ENCODE data around the gene RAB3IL1.

RAB3IL1 gene

DNA sequence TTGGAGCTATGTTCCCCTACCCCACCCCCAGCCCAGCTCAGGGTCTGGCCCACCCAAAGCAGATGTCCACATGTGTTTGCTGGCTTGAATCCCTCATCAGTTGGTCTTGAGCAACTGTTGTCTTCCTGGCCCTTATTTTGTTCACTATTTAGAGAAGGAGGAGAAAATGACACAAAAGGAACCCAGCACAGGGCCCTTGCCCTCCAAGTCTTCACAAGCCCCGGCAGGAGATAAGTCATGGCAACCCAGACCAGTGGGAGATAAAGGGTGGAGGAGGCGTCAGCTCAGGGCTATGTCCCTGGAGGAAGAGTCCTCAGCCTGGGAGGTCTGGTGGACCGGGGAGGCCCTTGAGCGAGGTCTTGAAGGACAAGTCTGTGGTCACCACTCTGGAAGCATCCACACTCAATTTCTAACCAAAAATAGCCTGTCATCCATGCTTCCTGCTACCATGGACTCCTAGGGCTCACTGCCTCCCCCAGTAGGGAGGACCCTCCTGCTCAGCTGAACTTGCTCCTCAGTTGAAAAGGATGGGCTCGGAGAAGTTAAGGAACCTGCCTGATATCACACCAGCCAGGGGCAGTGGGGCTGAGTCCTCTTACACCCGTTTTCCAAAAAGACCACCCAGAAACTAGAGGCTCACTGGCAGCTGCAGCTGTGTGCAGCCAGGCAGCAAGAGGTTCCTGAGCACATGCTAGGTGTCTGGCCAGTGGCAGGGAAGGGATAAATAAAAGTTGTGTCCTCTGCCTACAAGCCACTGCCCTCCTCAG, 1.8 kb upstream of the RAB3IL1 start:
- H3K9me3 ChIP-seq (ENCODE audit: control insufficient read depth, insufficient read depth, low read length) = no peaks in the 10 kb centered on the region
- H3K36me3 ChIP-seq (ENCODE audit: insufficient read depth, low read length) = no peaks in the 10 kb centered on the region
- peaks cover 26% of the 10 kb centered on the region for H3K4me1 ChIP-seq (ENCODE audit: insufficient read depth, low read length)
- H3K9ac ChIP-seq (ENCODE audit: low read depth, low read length) = no peak overlapping the region

DNA sequence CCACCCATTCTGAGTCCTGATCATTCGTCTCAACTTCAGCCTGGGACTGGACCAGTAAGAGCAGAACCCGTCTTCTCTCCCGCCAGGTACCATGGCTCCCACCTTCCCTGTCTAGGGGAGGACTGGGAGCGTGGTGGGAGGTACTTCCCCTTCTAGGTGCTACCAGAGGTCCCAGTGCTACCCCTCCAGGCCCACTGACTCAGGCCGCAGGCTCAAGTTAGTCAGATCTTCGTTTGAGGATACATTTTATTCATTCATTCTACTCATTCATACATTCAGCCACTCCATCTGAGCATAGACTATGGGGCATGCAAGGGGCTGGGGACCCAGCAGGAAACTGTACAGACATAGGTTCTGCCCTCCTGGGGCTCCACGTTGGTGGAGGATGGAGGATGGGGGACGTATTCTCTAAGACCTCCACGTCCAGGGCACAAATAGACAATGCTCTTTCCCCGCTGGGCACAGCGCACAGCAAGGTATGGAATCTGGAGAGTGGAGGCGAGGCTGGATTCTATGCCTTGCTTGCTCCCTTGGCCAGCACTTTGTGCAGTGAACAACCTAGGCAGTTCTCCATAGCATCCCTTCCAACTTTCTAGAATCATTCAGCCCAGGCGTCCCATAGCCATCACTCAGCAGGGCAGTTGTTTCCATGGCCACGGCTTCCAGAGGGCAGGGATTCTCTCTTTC, 1.0 kb upstream of the RAB3IL1 start:
- Histone ChIP-seq H3K4me1 (ENCODE audit: insufficient read depth, low read length) (peaks cover 19% of the 10 kb centered on the region), H3K9me3 (ENCODE audit: control insufficient read depth, insufficient read depth, low read length) (no peaks in the 10 kb centered on the region)

DNA sequence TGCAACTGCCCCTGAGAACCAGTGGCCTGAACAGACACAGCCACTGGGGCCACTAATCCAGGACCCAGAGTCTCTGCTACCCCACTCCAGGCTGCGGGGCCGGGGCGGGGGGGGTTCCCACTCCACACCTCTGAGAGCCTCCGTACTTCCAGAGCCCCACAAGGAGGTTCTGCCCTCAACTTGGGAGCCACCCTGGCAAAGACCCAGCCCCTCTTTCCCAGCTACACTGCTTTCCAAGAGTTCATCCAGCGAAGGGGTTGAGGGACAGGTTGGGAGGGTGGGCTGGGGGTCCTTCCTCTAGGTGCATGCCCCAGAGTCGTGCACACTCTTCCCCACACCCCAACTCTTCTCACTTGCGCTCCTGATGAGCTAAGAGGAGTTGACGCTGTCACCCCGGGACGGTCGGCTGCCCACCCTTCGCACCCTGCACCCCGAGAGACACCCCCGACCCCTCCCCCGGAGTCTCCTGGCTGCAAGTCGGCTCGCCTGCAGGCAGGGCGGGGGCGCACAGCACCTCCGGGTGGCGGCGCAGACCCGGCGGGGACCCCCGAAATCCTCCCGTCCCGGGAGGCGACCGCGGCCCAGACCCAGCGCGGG, 531 bp downstream of the RAB3IL1 start:
- Histone ChIP-seq H3K9ac (ENCODE audit: low read depth, low read length) (peak overlapping the region; percentile 75), H3K9me3 (ENCODE audit: control insufficient read depth, insufficient read depth, low read length) (no peaks in the 10 kb centered on the region), H3K36me3 (ENCODE audit: insufficient read depth, low read length) (no peaks in the 10 kb centered on the region), H3K4me1 (ENCODE audit: insufficient read depth, low read length) (peaks cover 13% of the 10 kb centered on the region)

More for the DNA sequence above, 1.0 kb upstream of the RAB3IL1 start:
- H3K9ac ChIP-seq (ENCODE audit: low read depth, low read length) = no peak overlapping the region
- no peaks in the 10 kb centered on the region for H3K36me3 ChIP-seq (ENCODE audit: insufficient read depth, low read length)

DNA sequence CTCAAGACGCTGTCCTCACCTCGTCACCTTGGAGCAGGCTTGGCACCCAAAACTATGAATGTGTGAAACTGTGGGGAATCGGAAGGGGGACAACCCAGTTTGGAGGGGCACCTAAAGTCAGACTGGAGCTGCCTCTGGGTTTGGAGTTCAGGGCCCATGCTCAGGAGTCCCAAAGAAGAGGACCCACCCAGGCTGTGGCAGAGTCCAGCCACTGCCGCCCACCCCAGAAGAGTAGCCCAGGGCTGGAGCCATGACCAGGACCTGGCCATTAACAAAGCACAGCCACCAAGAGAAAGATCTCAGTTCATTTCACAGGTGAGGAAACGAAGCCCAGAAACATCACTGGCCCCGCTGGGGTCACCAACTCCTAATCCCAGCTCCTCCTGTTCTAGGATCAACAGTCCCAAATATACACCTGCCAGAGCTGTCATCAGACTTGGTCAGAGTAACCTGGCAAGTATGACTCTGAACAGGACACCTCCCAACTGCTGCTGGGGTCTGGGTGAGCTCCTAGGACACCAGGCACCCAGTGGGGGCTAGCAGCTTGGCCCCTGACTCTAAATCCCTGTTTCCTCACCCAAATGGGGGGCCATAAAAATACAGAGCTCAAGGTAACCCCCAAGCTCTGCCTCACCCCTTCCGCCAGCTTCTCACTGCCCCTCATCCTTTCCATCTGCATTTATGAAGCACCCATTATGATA, 2.7 kb downstream of the RAB3IL1 start:
- Histone ChIP-seq H3K9me3 (ENCODE audit: control insufficient read depth, insufficient read depth, low read length) (no peaks in the 10 kb centered on the region), H3K9ac (ENCODE audit: low read depth, low read length) (no peak overlapping the region), H3K4me1 (ENCODE audit: insufficient read depth, low read length) (peaks cover 13% of the 10 kb centered on the region), H3K36me3 (ENCODE audit: insufficient read depth, low read length) (no peaks in the 10 kb centered on the region)

DNA sequence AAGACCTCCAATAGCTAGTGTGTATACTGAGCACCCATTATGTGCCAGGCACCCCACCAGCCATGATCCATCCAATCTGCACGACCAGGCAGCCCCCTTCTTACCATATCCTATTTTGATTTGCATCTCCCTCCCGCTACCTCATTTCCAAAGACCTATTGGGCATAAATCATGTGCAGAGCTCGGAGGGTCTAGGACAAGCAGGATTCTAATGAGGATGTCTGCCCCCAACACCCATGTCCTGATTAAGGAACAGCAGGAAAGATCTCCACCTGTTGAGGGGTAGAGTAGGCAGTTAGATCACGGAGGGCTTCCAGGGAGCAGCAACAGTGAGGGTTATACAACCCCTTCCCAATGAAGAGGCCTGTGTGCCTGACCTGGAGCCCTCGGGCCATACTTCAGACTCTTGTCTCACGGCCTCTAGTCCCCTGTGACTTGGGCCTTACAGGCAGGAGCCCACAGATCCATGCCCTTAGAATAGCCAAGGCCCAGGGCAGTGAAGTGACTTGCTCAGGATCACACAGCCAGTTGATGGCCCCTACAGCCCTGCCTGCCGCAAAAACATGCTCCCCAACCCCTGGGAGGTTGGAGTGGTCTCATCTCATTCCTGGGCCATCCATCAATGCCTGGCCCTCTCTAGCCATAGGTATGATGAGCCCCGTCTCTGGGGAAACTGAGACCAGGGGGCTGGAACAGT, 3.5 kb downstream of the RAB3IL1 start:
- Histone ChIP-seq H3K36me3 (ENCODE audit: insufficient read depth, low read length) (no peaks in the 10 kb centered on the region), H3K4me1 (ENCODE audit: insufficient read depth, low read length) (peaks cover 19% of the 10 kb centered on the region), H3K9me3 (ENCODE audit: control insufficient read depth, insufficient read depth, low read length) (no peaks in the 10 kb centered on the region), H3K9ac (ENCODE audit: low read depth, low read length) (no peak overlapping the region)

DNA sequence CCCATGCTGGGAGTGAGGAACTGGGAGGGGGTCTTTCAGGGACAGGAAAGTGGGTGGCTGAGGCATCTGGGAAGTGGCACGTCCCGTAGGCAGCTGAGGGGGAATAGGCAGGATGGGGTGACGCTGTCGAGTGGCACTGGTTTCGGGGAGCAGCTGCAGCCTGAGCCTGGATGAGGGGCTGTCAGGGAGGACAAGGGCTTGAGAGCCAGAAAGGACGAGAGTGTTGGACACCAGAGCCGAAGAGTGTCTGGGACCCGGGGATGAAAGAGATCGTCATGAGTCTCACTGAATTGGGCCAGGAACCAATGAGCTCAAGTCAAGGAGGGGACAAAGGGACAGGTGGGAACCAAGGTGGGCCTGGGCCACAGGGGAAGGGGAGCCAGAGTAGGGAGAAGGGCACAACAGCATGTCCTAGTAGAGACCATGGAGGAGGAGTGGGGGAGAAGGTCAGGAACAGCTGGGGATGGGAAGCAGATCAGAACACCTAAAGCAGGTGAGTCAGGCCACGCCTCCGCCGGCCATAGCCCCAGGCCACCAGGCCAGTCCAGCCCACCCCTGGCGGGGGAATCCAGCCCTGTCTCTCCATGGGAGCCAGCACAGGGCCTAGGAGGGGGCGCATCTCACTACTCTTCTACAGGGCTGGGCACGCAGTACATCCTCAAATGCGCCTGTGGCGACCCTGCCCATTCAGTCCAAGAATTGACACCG, 4.2 kb downstream of the RAB3IL1 start:
- no peaks in the 10 kb centered on the region for H3K9me3 ChIP-seq (ENCODE audit: control insufficient read depth, insufficient read depth, low read length)
- H3K9ac ChIP-seq (ENCODE audit: low read depth, low read length) = no peak overlapping the region
- H3K36me3 ChIP-seq (ENCODE audit: insufficient read depth, low read length) = no peaks in the 10 kb centered on the region
- peaks cover 24% of the 10 kb centered on the region for H3K4me1 ChIP-seq (ENCODE audit: insufficient read depth, low read length)

DNA sequence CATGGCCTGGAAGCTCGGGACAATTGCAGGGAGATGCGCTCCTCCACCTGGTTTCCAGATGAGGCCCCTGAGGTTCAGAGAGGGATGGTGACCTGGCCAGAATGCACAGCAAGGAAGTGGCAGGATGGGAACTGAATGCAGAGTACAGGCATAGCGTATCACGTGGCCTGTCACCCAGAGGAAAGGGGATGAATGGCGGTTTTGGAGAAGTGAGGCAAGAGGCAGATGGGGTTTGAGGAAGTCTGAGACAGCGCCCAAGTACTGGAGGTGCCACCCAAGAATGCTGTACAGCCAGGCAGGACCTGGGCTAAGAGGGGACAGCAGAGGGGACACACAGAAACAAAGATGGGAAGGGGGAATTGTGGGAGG, 4.9 kb downstream of the RAB3IL1 start:
- Histone ChIP-seq H3K4me1 (ENCODE audit: insufficient read depth, low read length) (peaks cover 20% of the 10 kb centered on the region; the same call in 1 of the 2 replicates), H3K9me3 (ENCODE audit: control insufficient read depth, insufficient read depth, low read length) (no peaks in the 10 kb centered on the region), H3K9ac (ENCODE audit: low read depth, low read length) (no peak overlapping the region), H3K36me3 (ENCODE audit: insufficient read depth, low read length) (no peaks in the 10 kb centered on the region)

DNA sequence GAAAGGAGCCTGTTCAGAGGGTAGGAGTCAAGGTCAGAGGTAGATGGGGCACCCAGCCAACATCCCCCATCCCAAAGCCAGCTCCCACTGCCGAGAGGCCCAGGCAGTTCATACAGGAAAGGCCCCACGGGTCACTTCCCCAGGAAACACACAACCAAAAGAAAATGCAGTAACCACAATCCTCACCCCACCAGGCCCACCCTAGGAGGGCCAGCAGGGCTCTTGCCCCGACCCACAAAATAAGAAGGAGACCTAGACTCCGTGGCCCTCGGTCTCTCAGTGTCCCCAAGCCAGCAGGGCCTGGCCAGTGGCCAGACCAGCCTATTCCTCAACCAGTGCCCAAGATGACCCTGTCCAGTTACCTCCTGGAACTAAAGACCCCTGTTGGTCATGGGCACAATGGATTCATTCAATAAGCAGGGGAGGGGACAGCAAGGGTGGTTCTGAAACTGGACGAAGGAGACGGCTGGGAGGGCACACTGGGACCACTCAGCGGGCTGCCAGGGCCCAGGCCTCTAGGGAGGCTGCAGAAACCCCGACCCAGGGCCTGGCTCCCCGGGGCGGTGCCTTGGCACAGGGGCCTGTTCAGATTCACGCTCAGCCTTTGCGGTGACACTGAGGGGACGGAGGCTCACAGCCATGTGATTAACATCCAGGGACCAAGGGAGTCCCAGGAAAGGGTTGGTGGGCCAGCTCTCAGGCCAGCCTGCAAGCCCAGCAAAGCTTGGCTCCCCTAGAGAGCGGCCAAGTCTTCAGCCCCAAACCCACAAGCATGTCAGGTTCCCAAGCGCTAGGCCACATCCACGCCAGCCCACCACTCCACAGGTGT, 5.5 kb downstream of the RAB3IL1 start:
- no peak overlapping the region for H3K9ac ChIP-seq (ENCODE audit: low read depth, low read length)
- no peaks in the 10 kb centered on the region for H3K36me3 ChIP-seq (ENCODE audit: insufficient read depth, low read length)
- peaks cover 20% of the 10 kb centered on the region; the same call in 1 of the 2 replicates for H3K4me1 ChIP-seq (ENCODE audit: insufficient read depth, low read length)

DNA sequence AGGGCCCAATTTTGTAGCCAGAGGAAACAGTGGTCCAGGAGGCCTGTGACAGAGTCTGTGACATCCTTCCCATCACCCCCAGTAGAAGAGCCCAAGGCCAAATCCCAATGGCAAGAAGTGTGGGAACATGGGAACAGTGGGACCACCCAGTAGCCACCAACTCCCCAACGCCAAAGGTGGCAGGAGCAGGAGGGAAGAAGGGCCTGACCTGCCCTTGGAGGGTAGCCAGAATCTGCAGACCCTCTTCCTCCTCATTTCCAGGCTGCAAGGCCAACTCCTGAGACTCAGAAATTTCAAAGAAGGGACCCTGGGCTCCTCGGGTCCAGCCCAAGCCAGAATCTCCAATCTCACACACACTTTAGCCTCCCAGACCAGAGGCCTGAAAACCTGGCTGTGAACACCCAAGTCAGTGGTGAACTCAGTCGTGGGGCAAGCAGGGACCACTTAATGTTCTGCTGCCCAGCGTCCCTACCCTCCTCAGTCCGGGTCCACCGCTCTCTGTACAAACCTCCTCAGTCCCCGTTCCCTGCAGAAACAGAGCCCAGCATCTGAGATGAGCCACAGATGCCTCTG, 6.2 kb downstream of the RAB3IL1 start:
- Histone ChIP-seq H3K9ac (ENCODE audit: low read depth, low read length) (no peak overlapping the region), H3K4me1 (ENCODE audit: insufficient read depth, low read length) (peaks cover 17% of the 10 kb centered on the region; the same call in 1 of the 2 replicates), H3K36me3 (ENCODE audit: insufficient read depth, low read length) (no peaks in the 10 kb centered on the region), H3K9me3 (ENCODE audit: control insufficient read depth, insufficient read depth, low read length) (no peaks in the 10 kb centered on the region)

More for the DNA sequence above, 5.5 kb downstream of the RAB3IL1 start:
- no peaks in the 10 kb centered on the region for H3K9me3 ChIP-seq (ENCODE audit: control insufficient read depth, insufficient read depth, low read length)

DNA sequence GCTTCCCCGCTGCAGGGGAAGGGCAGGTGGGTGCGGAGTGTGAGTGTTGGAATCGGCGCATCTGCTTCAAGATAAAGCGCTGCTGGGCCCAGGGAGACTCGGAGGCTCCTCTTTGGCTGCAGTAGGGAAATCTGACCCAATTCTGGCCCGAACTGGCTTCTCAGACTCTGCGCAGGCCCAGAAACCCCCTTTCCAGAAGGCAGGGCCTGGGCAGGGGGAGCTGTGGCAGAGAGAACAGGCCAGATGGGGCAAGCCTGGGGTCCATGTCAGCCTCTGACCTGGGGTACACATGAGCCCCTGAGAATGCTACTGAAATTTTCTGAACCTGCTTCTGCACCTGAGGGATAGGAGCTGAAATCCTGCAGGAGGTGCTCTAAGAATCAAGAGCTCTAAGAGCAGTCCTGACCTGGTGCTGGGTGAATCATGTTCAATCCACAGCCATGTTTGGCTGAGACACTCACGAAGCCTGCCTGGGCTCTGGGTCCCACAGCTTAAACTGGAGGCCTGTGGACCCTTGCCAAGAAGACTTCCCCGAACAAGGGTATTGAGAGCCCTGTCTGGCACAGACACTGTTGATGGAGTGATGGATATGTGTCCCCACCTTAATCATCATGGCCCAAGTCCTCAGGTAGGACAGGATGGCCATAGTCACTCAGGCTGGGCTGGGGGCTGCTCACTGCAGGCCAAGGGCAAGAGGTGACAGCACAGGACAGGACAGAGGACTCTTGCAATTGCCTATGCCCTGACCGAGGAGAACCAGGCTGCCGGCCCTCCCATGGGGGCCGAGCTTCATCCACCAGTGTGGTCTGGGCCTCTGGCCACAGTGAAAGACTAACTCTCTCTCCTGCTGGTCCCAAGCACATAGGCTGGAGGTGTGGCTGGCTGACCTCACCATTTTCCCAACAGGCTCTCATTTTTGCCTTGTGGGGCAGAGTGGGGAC, 6.9 kb downstream of the RAB3IL1 start:
- H3K36me3 ChIP-seq (ENCODE audit: insufficient read depth, low read length) = no peaks in the 10 kb centered on the region
- H3K9me3 ChIP-seq (ENCODE audit: control insufficient read depth, insufficient read depth, low read length) = no peaks in the 10 kb centered on the region
- no peak overlapping the region for H3K9ac ChIP-seq (ENCODE audit: low read depth, low read length)
- H3K4me1 ChIP-seq (ENCODE audit: insufficient read depth, low read length) = peaks cover 17% of the 10 kb centered on the region; the same call in 1 of the 2 replicates

DNA sequence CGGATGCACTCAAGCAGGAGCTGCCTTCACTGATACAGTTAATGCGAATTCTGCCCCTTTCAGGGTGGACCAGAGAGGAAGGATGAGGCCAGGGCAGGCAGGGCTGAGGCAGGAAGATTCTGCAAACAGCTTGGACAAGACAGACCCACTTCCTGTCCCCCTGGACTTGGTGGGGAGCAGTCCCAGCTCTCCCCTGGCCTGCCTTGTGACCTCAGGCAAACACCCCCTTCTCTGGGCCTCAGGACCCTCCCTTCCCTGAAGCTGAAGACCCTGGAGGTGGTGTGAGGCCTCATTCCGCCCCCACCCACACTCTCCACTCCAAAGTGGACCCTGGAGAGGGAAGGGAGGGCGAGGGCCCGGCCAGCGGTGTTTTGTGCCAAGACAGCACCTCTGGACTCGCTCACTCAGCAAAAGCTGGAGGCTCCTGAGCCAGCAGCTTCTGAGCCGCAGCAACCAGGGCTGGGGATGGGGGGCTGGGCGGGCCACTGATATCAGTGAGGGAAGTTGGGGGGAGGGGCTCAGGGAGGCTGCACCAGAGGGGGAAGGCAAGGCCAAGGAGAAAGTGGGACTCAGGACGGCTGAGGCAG, 8.5 kb downstream of the RAB3IL1 start:
- Histone ChIP-seq H3K4me1 (ENCODE audit: insufficient read depth, low read length) (peaks cover 22% of the 10 kb centered on the region), H3K9ac (ENCODE audit: low read depth, low read length) (no peak overlapping the region), H3K9me3 (ENCODE audit: control insufficient read depth, insufficient read depth, low read length) (no peaks in the 10 kb centered on the region), H3K36me3 (ENCODE audit: insufficient read depth, low read length) (no peaks in the 10 kb centered on the region)

All from ES-I3 (cell line).